H1 (cell line): ENCODE data around the gene ADCK2. TPM values are rescaled to one million over a fixed set of nuclear protein-coding genes. Genes with fewer than 3 reads are reported as not detected.

Experiments used
- CTCF ChIA-PET: fragments of 300-600 bp; sonication (Branson Sonifier 250); formaldehyde crosslinking; loops from one replicate; lab custom pipeline; 2021; ENCODE audit not compliant: partially characterized antibody; lab: Charles Lee
- POLR2A ChIA-PET: fragments of 300-600 bp; sonication (Branson Sonifier 250); formaldehyde crosslinking; loops from one replicate; lab custom pipeline; 2021; ENCODE audit warnings: inconsistent platforms; ENCODE audit not compliant: partially characterized antibody; lab: Charles Lee
- DNase-seq, 2 experiments: peaks; one replicate each; pipeline versions ENCODE4 v3.0.0 to v3.0.0-alpha.2; 2010 to 2022; ENCODE audit warnings: low spot score in 2 of 2, low read depth in 1 of 2, mixed read lengths in 1 of 2
- FAIRE-seq: peaks from 2 replicates; lab custom pipeline; 2011; peaks lifted over from hg19 to GRCh38; lab: Jason Lieb, UNC
- H2AFZ ChIP-seq: 2 replicates; pipeline ENCODE4 v1.8.1; 2012; ENCODE audit warnings: low read length, inconsistent platforms
- H2AK5ac ChIP-seq: 2 replicates; pipeline ENCODE4 v1.6.1; 2013; ENCODE audit warnings: low read depth, low read length
- H2BK120ac ChIP-seq: replicated peaks from 2 replicates; pipeline ENCODE3; 2013; ENCODE audit warnings: low read depth, low read length, inconsistent platforms
- H2BK12ac ChIP-seq: 2 replicates; pipeline ENCODE4 v1.6.1; 2013; ENCODE audit warnings: low read depth, low read length
- H2BK15ac ChIP-seq: 2 replicates; pipeline ENCODE4 v1.6.1; 2013; ENCODE audit warnings: low read length
- H2BK20ac ChIP-seq: 2 replicates; pipeline ENCODE4 v1.6.1; 2013; ENCODE audit warnings: low read length
- H2BK5ac ChIP-seq: 2 replicates; pipeline ENCODE4 v1.6.1; 2013; ENCODE audit warnings: low read depth, low read length
- H3K14ac ChIP-seq: 2 replicates; pipeline ENCODE4 v1.6.1; 2013; ENCODE audit warnings: inconsistent platforms; ENCODE audit not compliant: insufficient read length
- H3K18ac ChIP-seq: 2 replicates; pipeline ENCODE4 v1.6.1; 2013; ENCODE audit warnings: low read length; ENCODE audit errors: extremely low read depth
- H3K23ac ChIP-seq: 2 replicates; pipeline ENCODE4 v1.6.1; 2013; ENCODE audit warnings: inconsistent platforms; ENCODE audit not compliant: insufficient read length
- H3K23me2 ChIP-seq: 2 replicates; pipeline ENCODE4 v1.6.1; 2013; ENCODE audit warnings: low read depth, low read length
- H3K27ac ChIP-seq: 2 replicates; pipeline ENCODE4 v1.6.1; 2011; ENCODE audit warnings: low read depth, low read length, inconsistent platforms
- H3K27me3 ChIP-seq, 4 experiments: replicated peaks in 1 of 4; 1 replicate in 1 of 4; 2 replicates in 3 of 4; pipeline versions ENCODE4 v1.6.1 to v1.8.1; 2011 to 2013; ENCODE audit warnings: low read length in 3 of 4, mild to moderate bottlenecking in 3 of 4, inconsistent platforms in 2 of 4, mixed read lengths in 2 of 4, moderate library complexity in 1 of 4; ENCODE audit not compliant: control insufficient read depth in 3 of 4, insufficient read depth in 3 of 4; ENCODE audit errors: extremely low read depth in 1 of 4
- H3K36me3 ChIP-seq, 4 experiments: 2 replicates each; pipeline versions ENCODE4 v1.6.1 to v1.8.1; 2011 to 2013; ENCODE audit warnings: mild to moderate bottlenecking in 4 of 4, low read length in 3 of 4, moderate library complexity in 2 of 4, control low read depth in 1 of 4, inconsistent platforms in 1 of 4; ENCODE audit not compliant: insufficient read depth in 4 of 4, control insufficient read depth in 2 of 4
- H3K4ac ChIP-seq: replicated peaks from 2 replicates; pipeline ENCODE3; 2013; ENCODE audit warnings: low read length, low read depth, mixed read lengths, inconsistent platforms; ENCODE audit not compliant: insufficient read length
- H3K4me1 ChIP-seq, 4 experiments: replicated peaks in 1 of 4; 1 replicate in 1 of 4; 2 replicates in 3 of 4; pipeline versions ENCODE4 v1.6.1 to v1.8.1; 2011 to 2013; ENCODE audit warnings: low read length in 3 of 4, inconsistent platforms in 2 of 4, mixed read lengths in 1 of 4; ENCODE audit not compliant: insufficient read depth in 4 of 4, control insufficient read depth in 3 of 4
- H3K4me2 ChIP-seq, 2 experiments: 2 replicates each; pipeline versions ENCODE4 v1.6.1 to v1.8.1; 2011 to 2013; ENCODE audit warnings: low read depth in 2 of 2, low read length in 2 of 2, control low read depth in 1 of 2, inconsistent platforms in 1 of 2, mild to moderate bottlenecking in 1 of 2; ENCODE audit not compliant: insufficient read depth in 1 of 2
- H3K4me3 ChIP-seq, 4 experiments: fragments of 200-600, 300-600 bp in 1 of 4; sonication (generic), shearing (Covaris generic), sonication (Bioruptor Twin) in 1 of 4; 2 replicates each; pipeline versions ENCODE4 v1.5.1 to v1.8.1; 2011 to 2016; ENCODE audit warnings: low read length in 4 of 4, low read depth in 3 of 4, control low read depth in 2 of 4, inconsistent platforms in 2 of 4, mild to moderate bottlenecking in 2 of 4, mixed read lengths in 1 of 4, moderate library complexity in 1 of 4; ENCODE audit not compliant: insufficient read depth in 2 of 4; ENCODE audit errors: extremely low read depth in 1 of 4
- H3K56ac ChIP-seq: replicated peaks from 2 replicates; pipeline ENCODE3; 2013; ENCODE audit warnings: low read depth, mild to moderate bottlenecking, mixed read lengths, low read length, inconsistent platforms; ENCODE audit not compliant: insufficient read length
- H3K79me1 ChIP-seq: 2 replicates; pipeline ENCODE4 v1.6.1; 2013; ENCODE audit warnings: low read depth, low read length, control low read depth
- H3K79me2 ChIP-seq, 2 experiments: 2 replicates each; pipeline versions ENCODE4 v1.6.1 to v1.8.1; 2012 to 2013; ENCODE audit warnings: low read length in 2 of 2, mild to moderate bottlenecking in 2 of 2, inconsistent platforms in 1 of 2; ENCODE audit not compliant: insufficient read depth in 2 of 2, control insufficient read depth in 1 of 2
- H3K9ac ChIP-seq, 4 experiments: replicated peaks in 1 of 4; 1 replicate in 1 of 4; 2 replicates in 3 of 4; pipeline versions ENCODE4 v1.6.1 to v1.8.1; 2011 to 2013; ENCODE audit warnings: low read depth in 3 of 4, low read length in 3 of 4, control low read depth in 2 of 4, mild to moderate bottlenecking in 2 of 4, moderate library complexity in 2 of 4, inconsistent platforms in 1 of 4; ENCODE audit errors: extremely low read depth in 1 of 4
- H3K9me3 ChIP-seq, 2 experiments: 2 replicates each; pipeline versions ENCODE4 v1.6.1 to v1.8.1; 2012 to 2013; ENCODE audit warnings: mild to moderate bottlenecking in 2 of 2, moderate library complexity in 2 of 2, control low read depth in 1 of 2, inconsistent platforms in 1 of 2, low read depth in 1 of 2, low read length in 1 of 2, mixed read lengths in 1 of 2; ENCODE audit not compliant: insufficient read depth in 2 of 2
- H4K20me1 ChIP-seq, 2 experiments: replicated peaks in 1 of 2; 2 replicates each; pipeline versions ENCODE3 to v1.8.1; 2011 to 2013; ENCODE audit warnings: inconsistent platforms in 2 of 2, low read length in 2 of 2, mild to moderate bottlenecking in 1 of 2; ENCODE audit not compliant: insufficient read depth in 2 of 2, control insufficient read depth in 1 of 2
- H4K5ac ChIP-seq: 2 replicates; pipeline ENCODE4 v1.6.1; 2013; ENCODE audit warnings: low read length, low read depth, mixed read lengths, inconsistent platforms; ENCODE audit not compliant: insufficient read length
- H4K8ac ChIP-seq: 2 replicates; pipeline ENCODE4 v1.8.0; 2013; ENCODE audit warnings: mild to moderate bottlenecking, moderate library complexity, low read length, inconsistent platforms; ENCODE audit not compliant: insufficient read depth; ENCODE audit errors: extremely low read depth
- H4K91ac ChIP-seq: replicated peaks from 2 replicates; pipeline ENCODE3; 2013; ENCODE audit warnings: low read length, mixed read lengths, inconsistent platforms; ENCODE audit not compliant: insufficient read length
- E2F6 ChIP-seq: IDR thresholded peaks from 2 replicates; pipeline ENCODE4 v1.6.1; 2012; ENCODE audit warnings: inconsistent platforms
- EP300 ChIP-seq, 2 experiments: IDR thresholded peaks; 1 replicate in 1 of 2; 2 replicates in 1 of 2; pipeline ENCODE4 v1.6.1; 2011 to 2012; ENCODE audit warnings: low read depth in 2 of 2, low read length in 2 of 2, mild to moderate bottlenecking in 2 of 2, borderline replicate concordance in 1 of 2, inconsistent platforms in 1 of 2, moderate library complexity in 1 of 2
- HDAC2 ChIP-seq, 2 experiments: fragments of 300-600 bp in 1 of 2; sonication (generic) in 1 of 2; IDR thresholded peaks; 2 replicates each; pipeline ENCODE4 v1.6.1; 2011 to 2012; ENCODE audit warnings: low read depth in 2 of 2, low read length in 2 of 2, mild to moderate bottlenecking in 2 of 2, moderate library complexity in 2 of 2, borderline replicate concordance in 1 of 2, inconsistent platforms in 1 of 2
- KDM1A ChIP-seq: fragments of 200-600, 300-600 bp; sonication (generic); IDR thresholded peaks from 2 replicates; pipeline ENCODE4 v1.7.1; 2016; ENCODE audit warnings: mild to moderate bottlenecking, low read length, borderline replicate concordance
- POLR2A ChIP-seq, 2 experiments: IDR thresholded peaks; 1 replicate in 1 of 2; 2 replicates in 1 of 2; pipeline ENCODE4 v1.6.1; 2011; ENCODE audit warnings: low read depth in 2 of 2, low read length in 2 of 2, mild to moderate bottlenecking in 2 of 2; ENCODE audit errors: control extremely low read depth in 1 of 2
- RBBP5 ChIP-seq: IDR thresholded peaks from 2 replicates; pipeline ENCODE4 v1.7.1; 2012; ENCODE audit warnings: low read depth, mild to moderate bottlenecking, inconsistent platforms, low read length, moderate library complexity, borderline replicate concordance
- RXRA ChIP-seq: IDR thresholded peaks from 2 replicates; pipeline ENCODE4 v1.6.1; 2011; ENCODE audit warnings: low read depth, mild to moderate bottlenecking, low read length, moderate library complexity; ENCODE audit not compliant: insufficient read depth
- SP1 ChIP-seq: IDR thresholded peaks from 2 replicates; pipeline ENCODE4 v1.6.1; 2011; ENCODE audit warnings: low read depth, low read length
- TBP ChIP-seq: IDR thresholded peaks from 2 replicates; pipeline ENCODE4 v1.6.1; 2011; ENCODE audit warnings: low read depth, low read length, improper control_type of control experiment
- ZNF274 ChIP-seq: IDR thresholded peaks from 2 replicates; pipeline ENCODE4 v1.7.0; 2012; ENCODE audit warnings: low read length, borderline replicate concordance; ENCODE audit errors: extremely low read depth
- WGBS, 2 experiments: shearing (Covaris generic) in 1 of 2; methylation state at CpG; one replicate each; pipeline versions ENCODE4 v1.1.6 to v1.1.7; 2013 to 2015; ENCODE audit warnings: low lambda C conversion rate in 2 of 2, mixed read lengths in 2 of 2, inconsistent platforms in 1 of 2, low coverage in 1 of 2, missing lambda C conversion rate in 1 of 2; ENCODE audit not compliant: insufficient replicate concordance in 2 of 2, insufficient coverage in 1 of 2, insufficient read length in 1 of 2; ENCODE audit errors: extremely low coverage in 1 of 2, missing lambda C conversion rate in 1 of 2; 5-methylcytosine and 5-hydroxymethylcytosine counted together
- polyA plus RNA-seq, 7 experiments: library from polyadenylated mRNA; depleted of rRNA in 3 of 7; stranded (reverse) in 5 of 7; unstranded in 2 of 7; fragments of >200 nt in 5 of 7; fragments of 200-250 nt in 2 of 7; gene quantifications; 1 replicate in 5 of 7; 2 replicates in 1 of 7; 4 replicates in 1 of 7; pipeline versions ENCODE4 v1.2.1 to v1.2.3, GENCODE V29; 2011 to 2013; ENCODE audit warnings: missing spikeins in 2 of 7, mixed read lengths in 2 of 7
- total RNA-seq: library from RNA; stranded (reverse); fragmentation: NEBNext Ultra II Directional; extraction: Animal tissue kit (Norgen Biotek cat#: 25700); gene quantifications from 2 replicates; pipeline ENCODE4 v1.2.1, GENCODE V29; 2021

ADCK2 gene
- total and polyA plus RNA-seq, 2 of the 8 experiments (the other 6 are each of a cell fraction or from before 2014, with no cell fraction given), result 6.9 to 11.7 TPM

- no peak within 1 kb of the TSS for H2BK20ac ChIP-seq
- H3K9me3 ChIP-seq, result no peaks in the 10 kb centered on the region
- peak within 1 kb of the TSS; percentile 68 to 80 for H3K4me2 ChIP-seq
- H4K91ac ChIP-seq, result peak within 1 kb of the TSS; percentile 98
- H3K27ac ChIP-seq, result peak within 1 kb of the TSS; percentile 90
- H3K9ac ChIP-seq, result peak within 1 kb of the TSS; percentile 64 to 89 (median 88)
- peaks cover 0 to 36% of the 10 kb centered on the region in 2 experiments; a peak in 2 of 4 replicates for H3K79me2 ChIP-seq
- no peak within 1 kb of the TSS for H3K4ac ChIP-seq
- H3K4me3 ChIP-seq, result peak within 1 kb of the TSS; percentile 65 to 92 (median 88)
- FAIRE-seq (no peak), DNase-seq (peak; percentile 51 to 96)
- CTCF ChIA-PET, result interaction anchor here (0.6 to 1.3 kb wide), 5 partner anchors 11 to 315 kb away, joined by 3 to 6 read pairs (median 3); no protein-coding TSS in a partner anchor
- H4K8ac ChIP-seq, result peak within 1 kb of the TSS; percentile 97
- H3K23me2 ChIP-seq, result peaks cover 2% of the 10 kb centered on the region; the same call in 1 of the 2 replicates
- no peak within 1 kb of the TSS for H3K23ac ChIP-seq
- no peak within 1 kb of the TSS for H2BK120ac ChIP-seq
- POLR2A ChIA-PET, result interaction anchor here (0.6 to 2.0 kb wide), 6 partner anchors 10 to 330 kb away, joined by 3 to 6 read pairs (median 3); partner anchors contain the start of gene ADCK2
- H4K20me1 ChIP-seq, result no peaks in the 10 kb centered on the region
- H2AK5ac ChIP-seq, result no peak within 1 kb of the TSS
- H3K36me3 ChIP-seq, result no peaks in the 10 kb centered on the region
- peak within 1 kb of the TSS; percentile 98 for H4K5ac ChIP-seq
- peak within 1 kb of the TSS; percentile 99 for H2AFZ ChIP-seq
- peak within 1 kb of the TSS; percentile 96 for H2BK5ac ChIP-seq
- peaks cover 3% of the 10 kb centered on the region; the same call in 1 of the 2 replicates for H3K79me1 ChIP-seq
- peak within 1 kb of the TSS; percentile 55 for H2BK12ac ChIP-seq
- H2BK15ac ChIP-seq, result peak within 1 kb of the TSS; percentile 99; the same call in 1 of the 2 replicates
- 1% methylated on average over 65 of the region's 82 CpGs; no CpG with 5 or more reads in 1 of the 2 experiments for WGBS, 2 experiments
- H3K56ac ChIP-seq, result peak within 1 kb of the TSS; percentile 87
- peak within 1 kb of the TSS; percentile 96; the same call in 1 of the 2 replicates for H3K18ac ChIP-seq
- peaks cover 0 to 6% (median 2%) of the 10 kb centered on the region in 4 experiments; a peak in 3 of 7 replicates for H3K4me1 ChIP-seq
- no peaks in the 10 kb centered on the region for H3K27me3 ChIP-seq
- no peak within 1 kb of the TSS for H3K14ac ChIP-seq
- TF ChIP-seq SP1, result 0 out of 2 replicates have a peak, but pooled peaks have one; percentile 16
- TF ChIP-seq ZNF274, result no peak
- TF ChIP-seq RBBP5, result peak; percentile 46; the same call in 1 of the 2 replicates
- peak; percentile 56; the same call in 1 of the 2 replicates for TF ChIP-seq TBP
- TF ChIP-seq EP300 (IDR thresholded peaks at IDR 0.05; ENCODE audit: borderline replicate concordance in 1 of 2, low read depth in 2 of 2, low read length in 2 of 2), result no peak
- TF ChIP-seq POLR2A (IDR thresholded peaks at IDR 0.05; ENCODE audit: control extremely low read depth in 1 of 2, low read depth in 2 of 2, low read length in 2 of 2), result peak in 1 of 2 experiments; percentile 88; a peak in 2 of 3 replicates
- TF ChIP-seq HDAC2 (IDR thresholded peaks at IDR 0.05; ENCODE audit: borderline replicate concordance in 1 of 2, low read depth in 2 of 2, low read length in 2 of 2), result peak in 1 of 2 experiments; percentile 46; a peak in 1 of 4 replicates
- TF ChIP-seq RXRA, result no peak
- no peak for TF ChIP-seq KDM1A
- TF ChIP-seq E2F6, result peak; percentile 69
Observed at GRCh38 chr7:140696680-140697446, 24.1 kb downstream of the ADCK2 start, which contains the start of gene NDUFB2. TSS of gene NDUFB2 (plus strand) at chr7:140696708. CDS start at chr7:140696745, 37 bp downstream.
